Esophagus squamous epithelium (tissue), 4 donors: ENCODE data around the gene WASHC4.

Experiments used
- CTCF ChIP-seq, 6 experiments: fragments of 450-650 bp in 4 of 6; fragments of 200-600 bp in 2 of 6; sonication (generic) in 2 of 6; IDR thresholded peaks; one replicate each; pipeline ENCODE4 v1.5.1; 2016 to 2019; ENCODE audit warnings: antibody characterized with exemption in 6 of 6, mild to moderate bottlenecking in 4 of 6, moderate library complexity in 4 of 6
- POLR2A ChIP-seq, 4 donors: fragments of 450-650 bp; IDR thresholded peaks; one replicate each; pipeline ENCODE4 v1.6.1; 2017; ENCODE audit warnings: antibody characterized with exemption in 4 of 4, mild to moderate bottlenecking in 4 of 4, moderate library complexity in 3 of 4

GRCh38 chr12:105164068-105164467, 56.5 kb downstream of the WASHC4 start:
- TF ChIP-seq CTCF (IDR thresholded peaks at IDR 0.05) (no peak), POLR2A (IDR thresholded peaks at IDR 0.05) (no peak)
